ENCODE data around the gene POTEB. TPM values are rescaled to one million over a fixed set of nuclear protein-coding genes. Genes with fewer than 3 reads are reported as not detected.

Gene POTEB
- total and polyA plus RNA-seq, 2 of the 4 experiments (the other 2 are of a cell fraction): not detected

Small RNAs within 50 kb of the gene (microRNA-seq; reads per million reads assigned to microRNA genes)
- gene MIR3118-4 (ENCODE audit: insufficient read depth in 1 of 2, insufficient read length in 1 of 2, unreplicated experiment in 1 of 2): 0 reads per million in 2 experiments
- gene RNU6-631P (ENCODE audit: insufficient read depth, insufficient read length): not detected

Small RNAs within 50 kb of the gene (small RNA-seq; reads per million reads assigned to genes)
- gene MIR3118-4 (0 reads per million in 5 experiments), gene RNU6-631P (0 reads per million in 5 experiments)

Other genes with a start within 250 kb of the POTEB start
- gene OR4M2, start 202.8 kb upstream of the POTEB start, total RNA-seq (2012; rRNA removed): not detected in 2 replicates
- gene OR4M2, start 202.8 kb upstream of the POTEB start, polyA plus RNA-seq (2012; rRNA removed): not detected in 2 replicates